ENCODE data around the gene CCDC180.

The CCDC180 gene

GRCh38 chr9:97354637-97355036 lies 47.2 kb downstream of the CCDC180 start:
- H3K9ac ChIP-seq (ENCODE audit: low read depth in 1 of 2, low read length in 2 of 2), result no peak overlapping the region
- no peaks in the 10 kb centered on the region for H3K27me3 ChIP-seq (ENCODE audit: control insufficient read depth in 2 of 2, insufficient read depth in 2 of 2, low read length in 2 of 2)

DNA sequence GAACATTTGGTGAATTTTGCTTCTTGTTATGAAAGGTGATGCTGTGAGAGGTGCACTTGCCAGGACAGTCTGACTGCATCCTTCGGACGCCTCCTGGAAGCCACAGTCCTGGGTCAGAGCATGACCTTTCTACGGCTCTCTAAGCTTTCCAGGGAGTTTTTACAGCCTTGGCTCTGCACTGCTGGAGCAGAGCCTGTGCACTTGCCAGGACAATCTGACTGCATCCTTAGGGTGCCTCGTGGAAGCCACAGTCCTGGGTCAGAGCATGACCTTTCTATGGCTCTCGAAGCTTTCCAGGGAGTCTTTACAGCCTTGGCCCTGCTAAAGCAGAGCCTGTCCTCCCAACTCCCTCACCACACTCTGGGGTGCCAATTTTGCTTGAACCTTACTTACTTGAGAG lies 49.6 kb downstream of the CCDC180 start:
- Histone ChIP-seq H3K27me3 (ENCODE audit: control insufficient read depth in 2 of 2, insufficient read depth in 2 of 2, low read length in 2 of 2) (no peaks in the 10 kb centered on the region), H3K9me3 (ENCODE audit: control insufficient read depth in 2 of 2, low read length in 2 of 2) (no peaks in the 10 kb centered on the region), H3K27ac (ENCODE audit: low read depth in 2 of 2, low read length in 2 of 2) (no peak overlapping the region), H3K4me1 (ENCODE audit: control insufficient read depth in 2 of 2, insufficient read depth in 2 of 2, low read length in 2 of 2) (peaks cover 0 to 9% of the 10 kb centered on the region in 2 donors), H3K9ac (ENCODE audit: low read depth in 1 of 2, low read length in 2 of 2) (no peak overlapping the region), H3K36me3 (ENCODE audit: control insufficient read depth in 2 of 2, insufficient read depth in 2 of 2, low read length in 2 of 2) (peaks cover 0 to 7% of the 10 kb centered on the region in 2 donors), H3K4me3 (ENCODE audit: low read length in 2 of 2) (no peak overlapping the region)

More at GRCh38 chr9:97354637-97355036, 47.2 kb downstream of the CCDC180 start:
- Histone ChIP-seq H3K9me3 (ENCODE audit: control insufficient read depth in 2 of 2, low read length in 2 of 2) (no peaks in the 10 kb centered on the region), H3K27ac (ENCODE audit: low read depth in 2 of 2, low read length in 2 of 2) (no peak overlapping the region), H3K36me3 (ENCODE audit: control insufficient read depth in 2 of 2, insufficient read depth in 2 of 2, low read length in 2 of 2) (peaks cover 0 to 7% of the 10 kb centered on the region in 2 donors), H3K4me3 (ENCODE audit: low read length in 2 of 2) (no peak overlapping the region), H3K4me1 (ENCODE audit: control insufficient read depth in 2 of 2, insufficient read depth in 2 of 2, low read length in 2 of 2) (peaks cover 0 to 9% of the 10 kb centered on the region in 2 donors)
